Motor neuron (in vitro differentiated cells): ENCODE data around the gene FNDC3B. TPM values are rescaled to one million over a fixed set of nuclear protein-coding genes. Genes with fewer than 3 reads are reported as not detected.
"Not testable (repeated sequence)": the region's sequence is repeated elsewhere in the genome, so short reads cannot be mapped to it uniquely, and the experiment has no call there.

Experiments used
- ATAC-seq, 8 experiments: fragments of 200-7000 bp; cut with Tn5 transposase; replicated peaks in 6 of 8; 2 replicates each; pipeline ENCODE4 v1.8.0; 2021; ENCODE audit warnings: mild to moderate bottlenecking in 8 of 8, moderate library complexity in 8 of 8
- H3K27ac ChIP-seq, 2 donors: fragments of 250-450 bp; sonication (Bioruptor Pico); 2 replicates each; pipeline ENCODE4 v1.9.0; 2021; ENCODE audit warnings: antibody characterized with exemption in 2 of 2, mild to moderate bottlenecking in 2 of 2, moderate library complexity in 1 of 2
- H3K4me1 ChIP-seq, 2 donors: fragments of 250-450 bp; sonication (Bioruptor Pico); replicated peaks in 1 of 2; 2 replicates each; pipeline ENCODE4 v1.6.1; 2021; ENCODE audit warnings: antibody characterized with exemption in 2 of 2, mild to moderate bottlenecking in 2 of 2, moderate library complexity in 1 of 2
- H3K4me3 ChIP-seq, 5 donors: fragments of 250-450 bp; sonication (Bioruptor Pico); 2 replicates each; pipeline ENCODE4 v1.9.0; 2021; ENCODE audit warnings: antibody characterized with exemption in 5 of 5, mild to moderate bottlenecking in 5 of 5, moderate library complexity in 4 of 5
- WGBS, 10 experiments: fragments of 450-650 bp; shearing (Covaris generic); methylation state at CpG; one replicate each; pipeline ENCODE4 v1.0.0; 2022; 5-methylcytosine and 5-hydroxymethylcytosine counted together
- in situ Hi-C, 9 experiments: fragments of 400-800 bp; cut with MboI; loops; one replicate each; pipeline ENCODE4 v1.15.0; 2021; ENCODE audit warnings: low sequenced_read_pairs in 9 of 9, low pct_unique_long_range_greater_than_20kb in 2 of 9; ENCODE audit not compliant: unreplicated experiment in 9 of 9
- total RNA-seq, 8 experiments: library from RNA; unstranded; fragments of 300-600 nt; gene quantifications; 2 replicates each; pipeline versions ENCODE4 v1.2.3 to v1.2.4, GENCODE V29; 2022

FNDC3B gene
- total RNA-seq, 8 experiments from 2014 or later: 12.4 to 77.0 (median 36.6) TPM

GRCh38 chr3:172036541-172037215 is 2.7 kb upstream of the FNDC3B start:
- Histone ChIP-seq H3K4me1 (peaks cover 0 to 4% of the 10 kb centered on the region in 2 donors), H3K4me3 (no peak overlapping the region), H3K27ac (no peak overlapping the region)
- in situ Hi-C loops: loop anchor here in 1 of 9 experiments (25.0 kb wide), 1 partner anchor 199 kb away; the partner anchor contains the start of gene TMEM212
- no peak for ATAC-seq

- Histone ChIP-seq H3K4me1 (peaks cover 0 to 4% of the 10 kb centered on the region in 2 donors), H3K4me3 (peak overlapping the region; percentile 82 to 98 (median 96)), H3K27ac (no peak overlapping the region)
- in situ Hi-C loops: loop anchor here in 1 of 9 experiments (25.0 kb wide), 1 partner anchor 202 kb away; the partner anchor contains the start of gene TMEM212
- no peak for ATAC-seq
- 4 to 60% (median 26%) methylated on average over 1 to 11 of the region's 12 CpGs for whole genome bisulfite sequencing, 10 experiments
Observed at GRCh38 chr3:172038798-172039435, 461 bp upstream of the FNDC3B start.

DNA sequence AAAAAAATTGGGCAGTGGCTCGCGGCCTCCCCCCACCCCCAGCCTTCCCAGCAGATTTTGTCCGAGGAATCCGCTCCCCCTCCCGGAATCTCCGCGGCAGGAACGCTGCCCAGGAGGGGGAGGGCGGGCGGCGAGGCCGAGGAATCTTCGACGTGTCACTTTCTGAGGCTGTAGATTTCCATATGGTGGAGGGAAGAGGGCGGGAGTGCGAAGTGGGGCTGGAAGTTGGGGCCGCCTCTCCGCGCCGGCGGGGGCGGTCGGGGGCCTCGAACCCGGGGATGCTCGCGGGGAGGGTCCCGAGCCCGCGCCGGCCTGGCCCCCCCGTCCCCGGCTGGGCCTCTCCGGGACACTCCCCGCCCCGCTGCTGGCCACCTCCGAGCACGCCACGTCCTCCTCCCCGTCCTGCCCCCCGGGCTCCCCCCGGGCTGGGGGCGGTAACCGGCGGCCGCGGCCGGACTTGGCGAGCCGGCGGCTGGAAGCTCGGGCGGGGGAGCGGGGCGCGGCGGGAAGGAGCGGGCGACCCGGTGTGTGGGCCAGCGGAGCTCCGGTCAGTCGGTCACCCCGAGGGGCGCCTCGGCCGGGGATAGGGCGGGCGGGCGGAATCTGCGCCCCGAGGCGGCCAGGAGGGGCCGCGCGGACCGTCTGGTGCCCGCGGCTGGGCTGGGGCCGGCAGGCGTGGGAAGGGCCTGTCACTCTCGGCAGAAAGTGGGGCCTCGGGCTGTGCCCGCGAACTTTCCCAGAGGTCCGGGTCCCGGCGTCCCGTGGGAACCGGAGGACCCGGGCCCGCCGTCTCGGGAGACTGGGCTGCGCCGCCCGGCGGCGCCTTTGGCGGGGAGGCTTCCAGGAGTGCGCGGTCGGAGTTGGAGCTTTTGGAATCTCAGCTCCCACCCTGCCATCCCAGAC is 951 bp downstream of the FNDC3B start:
- Histone ChIP-seq H3K4me1 (peaks cover 0 to 4% of the 10 kb centered on the region in 2 donors), H3K27ac (peak overlapping the region; percentile 82 to 87), H3K4me3 (peak overlapping the region; percentile 82 to 98 (median 96))
- ATAC-seq: peak; percentile 45 to 78 (median 63)
- WGBS, 10 experiments: 0 to 5% (median 0%) methylated on average over 4 to 11 of the region's 103 CpGs; no CpG with 5 or more reads in 7 of the 10 experiments
- in situ Hi-C loops: loop anchor here in 1 of 9 experiments (25.0 kb wide), 1 partner anchor 203 kb away; the partner anchor contains the start of gene TMEM212

DNA sequence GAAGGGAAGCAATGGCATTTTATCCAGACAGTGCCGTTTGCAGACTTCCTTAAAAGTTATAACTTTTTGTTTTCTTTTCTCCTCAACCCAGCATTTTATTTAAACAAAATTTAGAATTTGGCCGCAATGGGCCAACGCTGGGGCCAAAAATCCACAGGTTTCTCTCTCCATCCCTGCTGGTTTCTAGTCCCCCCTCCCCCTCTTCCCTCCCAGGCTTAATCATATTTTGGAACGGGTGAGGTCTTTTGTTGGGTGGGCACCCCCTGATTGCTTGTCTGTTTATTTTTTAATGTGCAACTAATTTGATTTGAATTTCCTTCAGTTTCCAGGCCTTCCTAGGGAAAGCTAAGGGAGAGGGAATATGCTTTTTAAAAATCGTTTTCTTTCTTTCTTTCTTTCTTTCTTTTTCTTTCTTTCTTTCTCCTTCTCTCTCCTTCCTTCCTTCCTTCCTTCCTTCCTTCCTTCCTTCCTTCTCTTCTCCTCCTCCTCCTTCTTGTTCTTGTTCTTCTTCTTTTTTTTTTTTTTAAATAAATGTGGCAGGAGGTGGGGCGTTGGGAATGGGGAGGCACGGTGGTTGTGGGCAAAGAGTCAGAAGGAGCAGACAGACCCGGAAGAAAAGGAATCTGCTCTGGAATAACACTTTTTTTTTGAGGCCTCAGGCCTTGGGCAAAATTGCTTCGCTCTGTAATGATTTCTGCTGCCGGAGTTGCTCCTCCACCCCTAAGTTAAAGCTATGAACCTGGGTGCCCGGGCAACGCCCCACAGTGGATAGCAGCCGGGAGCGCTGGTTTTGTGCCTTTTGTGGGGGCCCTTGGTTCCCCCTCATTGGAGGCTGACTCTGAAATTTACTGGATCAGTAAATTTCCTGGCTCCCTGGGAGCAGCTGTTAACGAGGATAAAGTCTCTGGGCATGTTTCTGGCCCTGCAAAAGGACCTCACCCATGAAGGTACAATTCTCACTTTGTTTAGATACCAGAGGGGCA is 1.9 kb downstream of the FNDC3B start:
- peak in 2 of 8 experiments; percentile 1 to 3 for ATAC-seq
- peaks cover 0 to 4% of the 10 kb centered on the region in 2 donors for H3K4me1 ChIP-seq
- peak overlapping the region in 1 of 2 donors; percentile 87 for H3K27ac ChIP-seq
- in situ Hi-C loops: loop anchor here in 1 of 9 experiments (25.0 kb wide), 1 partner anchor 204 kb away; the partner anchor contains the start of gene TMEM212
- H3K4me3 ChIP-seq: peak overlapping the region; percentile 82 to 98 (median 96)
- 0 to 20% (median 3%) methylated on average over 1 to 12 of the region's 15 CpGs for WGBS, 10 experiments

GRCh38 chr3:172042136-172042662 is 2.8 kb downstream of the FNDC3B start:
- no peak overlapping the region for H3K27ac ChIP-seq
- ATAC-seq: no peak
- 17 to 84% (median 65%) methylated on average over 1 to 6 of the region's 6 CpGs for WGBS, 10 experiments
- in situ Hi-C loops: loop anchor here in 1 of 9 experiments (25.0 kb wide), 1 partner anchor 205 kb away; the partner anchor contains the start of gene TMEM212
- peak overlapping the region in 3 of 5 donors; percentile 82 to 96 (median 96) for H3K4me3 ChIP-seq
- H3K4me1 ChIP-seq: peaks cover 0 to 4% of the 10 kb centered on the region in 2 donors

DNA sequence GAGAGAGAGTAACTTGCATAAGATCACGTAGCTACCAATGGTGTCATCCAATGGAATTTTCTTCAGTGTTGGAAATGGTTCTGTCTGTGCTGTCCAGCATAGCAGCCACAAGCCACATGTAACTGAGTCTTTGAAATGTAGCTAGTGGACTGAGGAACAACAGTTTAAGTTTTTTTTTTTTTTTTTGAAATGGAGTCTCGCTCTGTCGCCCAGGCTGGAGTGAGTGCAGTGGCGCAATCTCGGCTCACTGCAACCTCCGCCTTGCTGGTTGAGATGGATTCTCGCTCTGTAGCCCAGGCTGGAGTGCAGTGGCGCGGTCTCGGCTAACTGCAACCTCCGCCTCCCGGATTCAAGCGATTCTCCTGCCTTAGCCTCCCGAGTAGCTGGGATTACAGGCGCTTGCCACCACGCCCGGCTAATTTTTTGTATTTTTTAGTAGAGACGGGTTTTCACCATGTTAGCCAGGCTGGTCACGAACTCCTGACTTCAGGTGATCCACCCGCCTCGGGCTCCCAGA is 3.3 kb downstream of the FNDC3B start:
- in situ Hi-C loops: loop anchor here in 1 of 9 experiments (25.0 kb wide), 1 partner anchor 205 kb away; the partner anchor contains the start of gene TMEM212
- not testable (repeated sequence) for H3K4me3 ChIP-seq, H3K4me1 ChIP-seq, ATAC-seq, H3K27ac ChIP-seq
- 67 to 100% (median 95%) methylated on average over 1 to 15 of the region's 21 CpGs for WGBS, 10 experiments

DNA sequence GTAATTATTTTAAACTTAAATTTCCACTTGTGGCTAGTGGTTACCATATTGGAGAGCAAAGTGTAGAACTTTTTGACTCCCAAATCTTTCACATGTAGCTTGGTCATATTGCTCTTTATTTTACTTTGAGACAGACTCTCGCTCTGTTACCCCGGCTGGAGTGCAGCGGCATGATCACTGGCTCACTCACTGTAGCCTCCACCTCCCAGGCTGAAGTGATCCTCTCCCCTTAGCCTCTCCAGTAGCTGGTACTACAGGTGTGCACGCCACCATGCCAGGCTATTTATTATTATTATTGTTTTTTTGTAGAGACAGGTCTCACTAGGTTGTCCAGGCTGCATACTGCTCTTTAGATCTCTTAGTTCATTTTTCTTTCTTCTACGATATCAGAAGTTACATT is 3.9 kb downstream of the FNDC3B start:
- Histone ChIP-seq H3K27ac (no peak overlapping the region), H3K4me1 (peaks cover 0 to 4% of the 10 kb centered on the region in 2 donors), H3K4me3 (no peak overlapping the region)
- WGBS, 10 experiments: 80 to 100% (median 94%) methylated on average over 1 to 5 of the region's 5 CpGs; no CpG with 5 or more reads in 1 of the 10 experiments
- in situ Hi-C loops: loop anchor here in 1 of 9 experiments (25.0 kb wide), 1 partner anchor 206 kb away; the partner anchor contains the start of gene TMEM212
- no peak for ATAC-seq

DNA sequence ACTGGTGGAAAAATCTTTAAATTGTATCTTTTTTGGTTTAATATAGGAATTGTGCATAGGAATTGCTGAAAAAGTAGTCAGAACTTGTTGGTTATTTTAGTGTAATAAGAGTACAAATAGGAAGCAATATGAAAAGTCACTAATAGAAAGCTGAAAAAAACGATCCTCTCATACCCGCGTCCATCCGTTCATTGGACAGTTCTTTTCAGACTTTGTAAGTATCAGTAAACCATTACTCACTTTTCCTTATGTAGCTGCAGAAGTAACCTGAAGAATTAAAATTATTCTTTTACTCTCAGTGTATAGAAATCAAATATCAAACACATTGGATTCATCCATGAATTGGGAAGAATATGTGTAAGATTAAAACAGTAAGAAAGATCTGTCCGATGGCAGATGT is 4.4 kb downstream of the FNDC3B start:
- H3K4me3 ChIP-seq: no peak overlapping the region
- H3K4me1 ChIP-seq: peaks cover 0 to 4% of the 10 kb centered on the region in 2 donors
- WGBS, 10 experiments: 46 to 100% (median 83%) methylated on average over 1 to 5 of the region's 5 CpGs
- no peak overlapping the region for H3K27ac ChIP-seq
- in situ Hi-C loops: loop anchor here in 1 of 9 experiments (25.0 kb wide), 1 partner anchor 206 kb away; the partner anchor contains the start of gene TMEM212
- no peak for ATAC-seq

- Histone ChIP-seq H3K27ac (no peak overlapping the region), H3K4me3 (no peak overlapping the region), H3K4me1 (peaks cover 0 to 4% of the 10 kb centered on the region in 2 donors)
- ATAC-seq: no peak
- in situ Hi-C loops: loop anchor here in 1 of 9 experiments (25.0 kb wide), 1 partner anchor 208 kb away; the partner anchor contains the start of gene TMEM212
- 17 to 93% (median 71%) methylated on average over 1 to 4 of the region's 4 CpGs; no CpG with 5 or more reads in 1 of the 10 experiments for WGBS, 10 experiments
Observed at GRCh38 chr3:172044833-172045585, 5.6 kb downstream of the FNDC3B start.

- in situ Hi-C loops: loop anchor here in 1 of 9 experiments (25.0 kb wide), 1 partner anchor 209 kb away; the partner anchor contains the start of gene TMEM212
- peaks cover 0 to 3% of the 10 kb centered on the region in 2 donors for H3K4me1 ChIP-seq
- no peak overlapping the region for H3K27ac ChIP-seq
- WGBS, 10 experiments: 50 to 100% (median 89%) methylated on average over 1 to 4 of the region's 4 CpGs; no CpG with 5 or more reads in 2 of the 10 experiments
- no peak overlapping the region for H3K4me3 ChIP-seq
- ATAC-seq: peak in 1 of 8 experiments; percentile 4
Observed at GRCh38 chr3:172046268-172046915, 7.0 kb downstream of the FNDC3B start.
